GM21526 (cell line): ENCODE results near the gene IQGAP3.

Source experiments
- ATAC-seq: cut with Tn5 transposase; IDR thresholded peaks from one replicate; pipeline ENCODE4 v1.9.1; 2021; ENCODE audit warnings: moderate library complexity; ENCODE audit not compliant: unreplicated experiment, low FRiP score

Gene IQGAP3

DNA sequence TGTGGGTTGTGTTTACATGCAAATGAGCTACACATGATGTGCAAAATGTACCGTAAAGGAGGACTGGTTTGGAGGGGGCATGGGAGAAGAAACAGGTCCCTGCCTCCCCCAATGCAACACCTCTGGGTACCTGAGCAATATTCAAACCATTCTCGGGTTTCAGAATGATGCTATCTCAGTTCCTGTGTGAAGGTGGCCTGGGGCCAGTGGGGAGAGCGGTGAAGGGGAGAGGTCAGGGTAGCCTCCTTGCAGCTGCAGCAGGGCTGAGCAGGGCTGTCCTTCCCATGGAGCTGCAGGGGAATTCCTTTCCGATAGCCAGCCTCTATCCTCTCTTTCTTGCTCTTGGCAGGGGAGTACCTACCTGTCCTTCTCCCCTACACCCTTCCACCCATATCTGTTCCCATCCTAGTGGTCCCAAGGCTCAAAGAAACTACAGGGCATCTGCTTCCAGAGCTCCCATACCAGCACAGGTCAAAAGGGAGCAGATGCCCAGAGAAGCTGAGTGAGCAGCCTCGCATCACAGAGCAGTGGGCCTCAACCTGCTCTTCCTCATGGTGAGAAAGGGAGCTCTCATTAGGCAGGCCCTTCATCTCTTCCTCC, 83.7 kb downstream of the IQGAP3 start:
- peak; percentile 42 for ATAC-seq

DNA sequence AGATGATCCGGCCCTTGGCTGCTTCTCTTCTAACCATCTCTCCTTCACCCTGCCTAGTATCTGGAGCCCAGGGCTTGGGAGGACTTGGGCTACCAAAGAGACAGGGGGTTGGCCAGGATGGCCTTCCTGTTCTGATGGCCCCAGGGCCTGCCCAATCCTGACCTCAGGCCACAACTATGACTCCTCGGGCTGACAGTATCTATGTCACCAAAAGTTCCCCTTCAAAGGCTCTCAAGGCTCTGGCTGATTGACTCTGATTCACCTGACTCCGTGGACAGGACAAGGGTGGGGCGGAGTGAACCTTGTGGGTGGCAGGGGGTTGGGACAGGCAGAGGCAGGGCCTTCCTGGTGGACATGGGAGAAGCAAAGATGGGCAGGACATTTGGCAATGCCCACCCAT, 84.5 kb downstream of the IQGAP3 start:
- no peak for ATAC-seq

DNA sequence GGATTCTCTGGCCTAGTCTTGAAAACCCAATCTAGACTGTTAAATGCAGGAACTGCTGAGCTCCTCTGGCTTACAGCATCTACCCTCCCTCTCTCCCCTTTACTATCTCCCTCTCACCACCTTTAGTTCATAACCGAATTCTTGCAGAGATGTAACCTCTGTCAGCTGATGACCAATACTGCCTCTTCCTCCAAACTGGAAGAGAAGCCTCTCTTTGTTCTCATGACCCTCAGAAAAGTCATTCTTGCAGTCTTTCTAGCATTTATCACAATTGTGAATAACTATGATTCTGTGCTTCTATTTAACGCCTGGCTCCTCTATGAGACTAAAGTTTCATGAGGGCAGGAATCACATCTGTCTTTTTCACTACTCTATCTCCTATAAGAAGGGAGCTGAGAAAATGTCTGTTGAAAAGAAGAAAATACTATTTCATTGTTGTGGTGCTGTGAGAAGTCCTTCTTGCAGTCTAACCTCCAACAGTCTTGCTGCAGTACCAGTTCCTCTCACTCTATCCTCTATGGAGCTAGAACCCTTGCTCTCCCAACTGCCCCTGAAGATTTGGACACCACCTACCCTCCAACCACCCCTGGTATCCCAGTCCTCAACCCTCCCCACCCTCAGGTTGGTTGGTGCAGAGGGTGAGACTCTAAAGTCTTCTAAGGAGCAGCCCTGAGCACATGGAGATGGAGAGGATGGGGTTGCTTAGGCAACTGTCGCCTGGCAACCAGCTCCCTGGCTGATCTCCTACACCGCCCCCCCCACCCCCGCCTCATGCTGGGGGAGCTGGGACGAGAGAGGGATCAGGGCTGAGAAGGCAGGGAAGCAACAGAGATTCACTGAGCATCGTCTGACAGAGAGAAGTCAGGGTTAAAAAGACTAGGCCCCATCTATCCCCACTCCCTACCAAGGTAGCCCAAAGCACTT, 85.7 kb downstream of the IQGAP3 start:
- no peak for ATAC-seq

DNA sequence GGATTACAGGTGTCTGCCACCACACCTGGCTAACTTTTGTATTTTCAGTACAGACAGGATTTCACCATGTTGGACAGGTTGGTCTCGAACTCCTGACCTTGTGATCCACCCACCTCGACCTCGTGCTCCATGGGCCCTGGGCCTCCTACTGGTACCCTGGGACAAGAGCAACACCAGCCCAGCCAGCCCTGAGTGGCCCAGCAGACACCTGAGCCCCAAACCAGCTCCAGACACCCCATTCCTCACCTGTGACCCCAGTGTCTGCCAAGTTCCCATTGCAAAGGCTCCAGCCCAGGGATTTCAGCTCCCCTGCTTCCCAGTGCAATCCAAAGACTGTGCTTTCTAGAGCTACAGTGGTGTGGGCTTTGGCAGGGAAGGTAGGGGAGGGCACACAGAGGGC, 86.4 kb downstream of the IQGAP3 start:
- no peak for ATAC-seq

DNA sequence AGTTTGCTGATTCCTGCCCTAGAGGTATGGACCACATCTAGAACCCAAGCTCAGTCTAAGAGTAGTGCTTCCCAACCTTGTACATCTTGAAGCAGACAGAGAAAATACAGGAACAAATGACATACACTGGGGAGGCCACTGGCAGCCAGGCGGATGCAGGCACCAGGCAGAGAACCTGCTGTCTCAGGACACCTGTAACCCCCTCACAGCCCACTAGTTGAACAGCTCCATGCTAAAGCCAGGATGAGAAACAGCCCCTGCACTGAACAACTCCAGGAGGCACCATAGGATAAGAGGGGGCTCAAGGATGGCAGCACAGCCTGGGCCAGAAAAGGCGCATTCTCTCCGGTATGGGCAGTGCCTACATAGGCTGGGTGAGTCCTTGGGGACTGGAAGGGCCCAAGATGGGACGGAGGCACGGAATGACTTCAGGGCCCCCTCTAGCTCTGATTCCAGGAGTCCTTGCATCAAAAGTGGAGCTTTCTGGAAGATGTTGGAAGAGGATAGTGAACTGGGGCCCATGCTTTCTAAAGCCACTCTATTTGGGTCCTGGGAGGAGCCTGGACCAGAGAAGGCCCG, 87.8 kb downstream of the IQGAP3 start:
- ATAC-seq, result no peak

DNA sequence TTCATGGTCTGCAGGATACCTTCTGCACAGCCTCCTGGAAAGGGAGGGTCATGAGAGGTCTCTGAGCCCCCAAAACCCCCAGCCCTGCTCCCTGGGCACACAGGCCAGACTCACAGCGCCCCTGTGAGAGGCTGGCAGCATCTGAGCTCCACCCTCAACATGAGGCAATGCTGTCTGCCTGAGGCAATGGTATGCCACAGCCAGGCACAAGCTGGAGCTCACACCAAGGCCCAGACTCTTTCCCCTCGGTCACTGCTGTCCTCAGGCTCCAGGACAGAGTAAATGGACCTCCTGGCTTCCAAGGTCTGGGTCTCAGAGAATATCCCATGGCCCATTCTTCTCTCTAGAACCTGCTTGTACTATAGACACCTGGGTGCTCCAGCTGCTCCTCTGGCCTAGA, 89.0 kb downstream of the IQGAP3 start:
- no peak for ATAC-seq

DNA sequence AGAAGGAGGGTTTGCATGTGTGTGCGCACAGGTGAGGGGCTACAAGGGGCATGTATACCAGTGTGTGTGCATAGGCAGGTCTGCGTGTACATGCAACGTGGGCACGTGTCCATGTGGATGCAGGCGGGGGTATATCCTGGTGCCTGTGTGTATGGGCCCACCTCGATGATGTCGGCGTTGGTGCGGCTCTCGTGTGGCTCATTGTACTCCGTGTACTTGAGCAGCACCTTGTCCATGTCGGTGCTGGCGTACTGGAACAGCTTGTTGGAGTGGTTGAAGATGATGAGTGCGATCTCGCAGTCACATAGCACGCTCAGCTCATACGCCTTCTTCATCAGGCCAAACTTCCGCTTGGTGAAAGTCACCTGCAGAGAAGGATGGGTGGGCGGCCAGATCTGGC, 90.1 kb downstream of the IQGAP3 start:
- ATAC-seq, result no peak

DNA sequence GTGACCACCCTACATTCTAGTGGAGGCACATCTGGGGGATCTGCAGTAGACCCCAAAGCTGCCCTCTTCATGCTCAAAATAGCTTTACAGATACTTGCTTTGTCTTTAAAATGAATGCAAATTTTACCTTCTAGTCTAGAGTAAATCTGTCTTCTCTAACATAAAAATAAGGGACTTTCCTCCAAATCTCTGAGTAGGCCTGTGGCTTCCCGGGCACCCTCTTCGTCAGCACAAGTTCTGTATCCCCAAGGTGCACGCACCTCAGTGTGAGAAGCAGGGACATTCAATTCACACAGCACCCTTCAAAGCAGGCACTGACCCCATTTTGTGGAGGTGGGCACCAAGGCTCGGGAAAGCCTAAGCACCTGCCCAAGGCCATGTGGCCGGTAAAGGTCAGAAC, 90.8 kb downstream of the IQGAP3 start:
- ATAC-seq, result no peak

DNA sequence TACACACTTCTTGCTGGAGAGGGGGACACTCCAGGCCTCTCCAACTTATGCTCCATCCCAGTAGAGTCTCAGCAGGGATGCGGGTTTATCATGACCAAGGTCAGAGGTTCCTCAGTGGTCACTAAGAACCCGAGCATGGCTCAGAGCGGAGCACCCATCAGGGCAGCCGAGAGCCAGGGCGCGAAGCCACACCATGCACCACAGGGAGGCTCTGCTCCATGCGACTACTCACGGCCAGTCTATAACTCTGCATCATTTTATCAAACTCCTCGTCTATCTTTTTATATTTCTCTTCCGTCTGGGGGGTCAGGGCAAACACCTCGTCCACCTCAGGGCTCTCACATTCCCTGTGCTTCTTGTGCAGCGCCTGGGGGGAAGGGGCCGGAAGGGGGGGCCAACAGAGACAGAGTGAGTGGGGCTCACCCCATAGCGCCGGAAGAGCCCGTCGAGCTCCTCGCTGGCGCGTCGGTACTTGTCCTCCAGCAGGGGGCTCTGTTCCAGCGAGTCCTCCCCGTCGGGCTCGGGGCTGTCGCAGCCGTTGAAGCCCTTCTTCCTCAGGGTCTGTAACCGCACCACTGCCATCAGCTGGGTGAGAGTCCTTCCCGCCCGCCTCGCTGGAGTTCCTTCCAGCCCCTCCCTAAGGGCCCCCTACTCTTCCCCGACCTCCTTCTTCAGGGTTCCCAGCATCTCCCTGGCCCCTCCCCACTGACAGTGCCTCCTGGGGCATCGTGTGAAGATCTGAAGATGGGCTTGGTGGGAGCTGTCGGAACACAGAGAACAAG, 91.8 kb downstream of the IQGAP3 start:
- no peak for ATAC-seq

DNA sequence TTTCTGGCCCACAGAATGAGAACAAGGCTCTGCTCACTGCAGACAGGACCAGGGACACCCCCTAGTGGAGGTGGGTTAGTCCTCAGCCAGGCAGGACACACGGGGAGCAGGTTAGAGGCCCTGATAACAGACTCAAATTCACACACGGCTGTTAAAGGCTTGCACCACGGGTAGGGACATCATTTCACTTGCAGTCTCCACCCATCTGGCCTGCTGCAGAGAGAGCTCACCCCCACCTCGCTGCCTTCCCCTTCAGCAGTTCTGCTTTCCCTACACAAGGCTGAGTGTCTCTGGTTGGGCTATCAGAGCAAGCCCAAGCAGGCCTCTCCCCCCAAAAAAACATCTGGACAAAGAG, 92.4 kb downstream of the IQGAP3 start:
- no peak for ATAC-seq

DNA sequence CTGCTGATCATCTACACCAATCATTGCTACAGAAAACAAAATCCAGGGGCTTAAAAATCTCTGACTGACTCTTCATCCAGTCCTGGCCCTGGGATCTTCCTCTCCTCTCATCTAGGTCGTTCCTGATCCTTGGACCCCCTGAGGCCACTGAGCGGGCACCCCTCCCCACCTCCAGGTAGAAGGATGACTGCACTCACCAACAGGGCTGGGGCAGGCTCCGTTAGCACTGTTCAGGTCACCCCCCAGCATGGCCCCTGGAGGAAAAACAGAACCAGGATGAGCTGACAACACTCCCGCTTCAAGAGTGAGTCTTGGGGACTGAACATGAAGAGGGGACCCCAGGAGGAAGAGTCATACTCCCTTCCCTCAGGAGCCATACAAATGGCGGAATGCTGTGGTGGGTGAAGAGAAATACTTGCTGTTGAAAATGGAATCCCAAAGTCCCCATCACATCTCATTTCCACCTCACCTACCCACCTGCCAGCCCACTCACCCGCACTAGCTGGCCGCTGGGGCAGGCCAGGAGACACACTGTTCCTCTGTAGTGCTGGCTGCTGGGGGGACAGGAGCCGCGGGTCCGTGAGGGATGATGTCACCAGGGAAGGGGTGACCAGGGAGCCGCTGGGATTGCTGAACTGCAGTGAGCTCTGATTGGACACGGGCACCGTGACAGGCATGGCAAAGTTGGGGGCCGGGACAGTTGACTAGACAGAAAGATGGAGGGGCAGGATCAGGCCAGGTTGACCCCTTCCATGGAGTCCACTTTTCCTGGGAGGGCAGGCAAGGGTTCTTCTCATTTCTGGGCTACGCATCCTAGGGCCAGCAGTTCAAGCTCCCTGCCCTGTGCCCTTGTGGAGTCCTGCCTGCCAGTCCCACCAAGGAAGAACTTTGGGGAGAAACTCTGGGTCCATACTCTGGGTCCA, 93.0 kb downstream of the IQGAP3 start:
- no peak for ATAC-seq

DNA sequence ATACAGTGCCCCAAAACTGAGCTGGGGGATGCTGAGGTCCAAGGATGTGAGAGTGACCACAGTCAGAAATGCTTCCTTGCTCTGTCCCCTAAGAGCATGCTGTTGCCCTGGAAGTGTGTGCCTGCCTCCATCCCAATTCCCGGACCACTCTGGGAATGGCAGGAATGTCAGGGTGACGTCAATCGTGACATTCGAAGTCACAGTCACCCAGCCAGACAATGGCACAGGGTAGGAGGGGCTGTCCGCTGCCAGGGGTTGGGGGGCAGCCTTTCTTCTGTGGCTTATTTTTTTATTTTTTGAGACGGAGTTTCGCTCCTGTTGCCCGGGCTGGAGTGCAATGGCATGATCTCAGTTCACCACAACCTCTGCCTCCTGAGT, 94.1 kb downstream of the IQGAP3 start:
- ATAC-seq, result no peak

DNA sequence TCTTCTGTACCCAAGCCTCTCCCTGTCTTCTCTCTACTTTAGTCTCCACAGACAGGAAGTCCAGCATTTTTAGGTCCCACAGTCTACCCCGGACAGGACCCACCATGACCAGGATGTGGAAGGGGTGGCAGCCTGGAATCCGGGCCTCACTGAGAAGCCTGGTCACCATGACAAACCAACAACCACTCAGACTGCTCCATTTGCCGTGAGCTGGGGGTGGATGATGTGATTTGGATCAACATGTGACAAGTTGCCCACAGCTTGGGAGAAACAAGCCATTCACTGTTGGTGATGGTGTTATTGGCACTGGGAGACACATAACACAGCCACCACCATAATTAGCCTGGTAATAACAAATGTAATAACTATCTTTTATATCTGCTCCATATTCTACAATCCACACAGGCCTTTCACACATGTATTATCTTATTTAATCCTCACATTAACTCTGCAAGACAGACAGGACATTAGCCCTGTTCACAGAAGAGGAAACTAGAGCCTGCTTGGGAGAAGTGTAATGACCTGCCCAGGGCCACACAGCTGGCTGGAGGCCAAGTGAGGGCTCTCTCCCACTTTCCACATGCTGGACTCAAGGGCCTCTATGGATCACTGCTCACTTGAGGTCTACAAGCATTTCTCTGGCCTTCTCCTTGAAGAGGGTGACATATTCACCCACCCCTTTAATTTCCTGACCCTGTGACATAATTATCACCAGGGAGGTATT, 94.7 kb downstream of the IQGAP3 start:
- no peak for ATAC-seq

DNA sequence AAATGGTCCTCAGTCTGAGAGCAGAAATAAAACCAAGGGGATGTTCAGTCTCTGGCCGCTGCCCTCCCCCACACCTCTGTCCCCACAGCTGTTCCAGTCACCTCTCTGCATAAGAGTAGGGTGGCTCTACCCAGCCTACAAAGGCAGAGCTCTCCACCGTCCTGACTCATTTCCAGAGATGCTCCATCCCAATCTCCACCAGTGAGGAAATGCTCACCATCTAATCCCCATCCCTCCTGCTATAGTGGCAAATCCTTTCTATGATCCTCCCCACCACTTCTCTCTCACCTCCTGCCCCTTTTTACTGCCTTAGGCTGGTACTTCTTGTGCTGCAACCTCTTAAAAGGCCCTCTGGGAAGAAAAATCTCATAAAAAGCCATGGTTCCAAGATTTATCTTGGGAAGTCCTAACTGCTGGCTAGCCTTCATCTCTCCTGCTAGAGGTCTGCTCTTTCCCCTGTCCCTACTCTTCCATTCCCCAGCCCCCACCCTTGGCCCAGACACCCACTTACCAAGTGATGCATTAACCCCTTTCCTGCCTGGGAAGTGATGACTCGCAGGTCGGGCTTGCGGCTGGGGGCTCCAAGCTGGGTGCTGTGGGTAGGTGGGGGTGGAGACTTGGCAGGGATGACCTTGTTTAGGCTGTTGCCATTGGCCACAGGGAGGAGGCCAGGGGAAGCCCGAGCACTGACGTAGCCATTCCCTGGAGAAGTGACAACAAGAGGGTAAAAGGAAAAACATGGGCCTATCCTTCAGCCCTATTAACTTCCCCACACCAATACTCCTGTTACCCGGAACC, 95.7 kb downstream of the IQGAP3 start:
- ATAC-seq, result no peak

DNA sequence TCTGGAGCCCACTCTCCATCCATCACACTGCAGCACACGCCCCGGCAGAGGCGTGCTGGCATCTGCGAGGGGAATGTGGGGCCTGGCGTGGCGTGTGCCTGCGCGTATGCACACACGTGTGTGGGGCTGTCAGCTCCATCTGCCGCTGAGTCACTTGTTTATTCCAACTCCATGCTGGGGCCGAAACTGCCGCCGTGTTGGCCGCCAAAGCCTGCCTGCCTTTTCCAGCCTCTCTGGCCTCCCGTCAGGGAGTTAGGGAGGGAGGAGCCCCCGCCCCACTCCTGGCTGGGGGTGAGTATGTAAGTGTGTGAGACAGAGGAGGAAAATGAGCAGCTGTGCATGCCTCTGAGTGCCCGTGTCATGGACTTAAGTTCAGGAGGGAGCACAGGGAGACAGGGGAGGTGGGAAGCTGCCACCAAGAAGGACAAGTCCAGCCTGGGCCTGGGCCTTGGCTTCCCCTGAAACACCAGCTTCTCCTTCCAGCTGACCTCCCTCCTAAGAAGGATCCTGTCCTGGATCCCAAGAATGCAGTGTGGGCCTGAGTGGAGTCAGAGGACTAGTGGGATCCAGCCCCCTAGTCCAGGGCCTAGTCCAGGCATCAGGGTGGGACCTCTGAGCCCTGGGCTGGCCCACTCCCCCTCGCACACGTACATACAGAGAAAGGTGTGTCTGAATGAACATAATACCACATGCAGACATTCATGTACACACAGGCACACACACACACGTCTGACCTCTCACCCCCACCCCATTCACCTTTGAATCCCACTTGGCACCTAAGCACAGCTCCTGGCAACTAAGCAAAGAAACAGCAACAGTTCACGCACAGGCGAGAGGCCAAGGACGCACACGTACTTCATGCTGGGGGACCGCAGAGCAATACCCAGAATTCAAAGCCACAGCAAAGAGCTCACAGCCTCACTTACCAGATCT, 96.5 kb downstream of the IQGAP3 start:
- no peak for ATAC-seq
